GOT3 (cell line): ENCODE measurements around the gene IQCK.

ENCODE experiments used
- DNase-seq: peaks from one replicate; lab custom pipeline; 2025; ENCODE audit warnings: mixed read lengths; lab: John Stamatoyannopoulos, UW

The IQCK gene

DNA sequence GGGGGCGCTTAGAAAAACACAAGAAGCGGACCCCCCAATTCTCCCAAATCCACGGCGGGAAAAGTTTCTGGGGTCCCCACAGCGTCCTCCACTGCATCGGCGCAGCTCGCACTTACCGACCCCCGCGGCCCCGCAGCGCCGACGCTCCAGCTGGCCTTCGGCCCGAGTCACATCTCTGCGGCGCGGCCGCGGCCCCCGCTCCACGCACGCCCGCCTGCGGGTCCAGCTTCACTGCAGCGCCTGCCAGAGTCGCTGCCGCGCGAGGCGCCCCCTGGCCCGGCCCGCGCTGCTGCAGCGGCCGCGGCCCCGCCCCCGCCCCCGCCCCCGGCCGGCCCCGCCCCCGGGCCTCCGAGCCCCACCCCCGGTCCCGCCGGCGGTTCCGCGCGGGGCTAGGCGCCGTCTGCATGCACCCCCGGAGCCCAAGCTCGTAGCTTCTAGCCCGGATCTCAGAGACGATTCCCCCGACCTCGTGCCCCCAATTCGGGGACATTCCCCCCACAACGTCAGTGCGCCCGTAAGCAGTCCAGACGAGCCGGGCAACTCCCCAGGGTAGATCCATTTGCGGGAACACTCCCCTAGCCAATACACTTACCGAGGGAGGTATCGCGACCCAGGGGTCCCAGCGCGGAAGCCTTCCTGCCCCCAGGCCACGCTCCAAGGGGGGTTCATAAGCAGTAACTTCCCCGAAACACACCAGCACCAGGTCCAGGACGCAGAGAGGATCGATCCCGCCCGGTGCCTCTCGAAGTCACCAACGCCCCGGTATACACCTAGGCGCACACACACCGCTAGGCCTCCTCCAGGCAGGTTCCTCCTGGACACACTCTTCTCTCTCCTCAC, 166.8 kb downstream of the IQCK start, which contains the start of gene GPRC5B:
GPRC5B (minus strand) TSS at position 238 of the 840 bp plus-strand sequence. CDS start 12,003 bp downstream, outside the sequence.
- DNase-seq = no peak

DNA sequence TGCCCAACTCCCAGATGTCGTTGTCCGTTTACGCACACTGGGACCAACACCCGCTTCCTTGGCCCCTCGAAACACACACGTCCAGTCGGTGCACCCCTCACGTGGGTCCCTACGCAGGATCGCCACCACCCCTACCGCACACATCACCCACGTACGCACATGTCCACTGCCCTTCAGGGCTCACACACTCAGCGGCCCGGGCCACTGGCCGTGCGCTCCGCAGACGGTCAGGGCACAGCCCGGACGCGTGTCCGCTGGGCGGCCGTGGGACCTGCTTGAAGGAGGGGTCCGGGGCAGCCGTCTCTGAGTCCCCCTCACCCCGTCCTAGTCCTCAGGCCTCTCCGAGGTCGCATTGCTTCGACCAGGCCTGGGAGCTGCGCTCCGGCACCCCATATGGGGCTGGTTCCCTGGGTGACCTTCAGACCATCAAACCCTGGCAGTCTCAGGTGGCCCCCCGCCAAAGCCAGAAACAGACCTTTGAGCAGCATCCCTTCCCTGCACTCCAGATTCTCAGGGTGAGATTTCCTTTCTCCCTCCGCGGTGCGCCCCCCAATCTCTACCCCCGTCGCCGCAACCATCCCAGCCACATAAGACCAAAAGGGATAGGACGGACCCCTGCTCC, 167.5 kb downstream of the IQCK start:
- no peak for DNase-seq

DNA sequence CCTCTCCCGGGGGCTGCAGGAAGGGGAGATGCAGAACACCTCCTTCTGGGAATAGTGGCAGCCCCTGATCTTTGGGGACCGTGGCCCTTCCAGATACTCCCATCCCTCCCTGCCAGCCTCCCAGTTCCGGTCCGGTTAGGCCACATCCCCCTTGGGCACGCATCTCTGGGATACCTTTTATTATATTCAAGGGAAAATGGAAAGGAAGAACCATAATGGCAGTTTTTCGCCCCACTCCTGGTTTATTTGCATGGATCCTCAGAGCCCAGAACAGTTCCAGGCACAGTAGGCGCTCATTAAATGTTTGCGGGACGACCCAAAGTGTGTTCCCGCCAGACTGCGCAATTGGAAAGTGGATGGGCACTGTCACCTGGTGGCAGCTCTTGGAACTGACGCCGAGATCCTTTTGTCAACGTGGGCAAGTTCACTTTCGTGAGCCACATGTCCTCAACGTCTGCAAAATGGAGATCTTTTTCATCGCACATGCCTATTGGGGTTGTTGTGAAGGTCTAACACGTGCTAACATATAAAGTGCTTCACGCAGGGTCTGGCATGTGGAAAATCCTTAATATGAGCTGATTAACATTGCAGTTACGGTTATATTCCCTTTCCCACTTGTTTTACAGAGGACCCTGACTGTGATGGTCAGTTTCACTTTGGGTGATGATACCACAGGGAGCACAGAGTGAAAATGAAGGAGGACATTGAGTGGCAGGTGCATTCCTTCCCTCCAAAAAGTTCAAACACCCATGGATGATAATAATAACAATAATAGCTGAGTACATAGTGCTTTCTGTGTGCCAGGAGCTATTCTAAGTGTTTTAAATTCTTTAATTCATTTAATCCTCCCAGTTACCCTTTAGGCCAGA, 168.2 kb downstream of the IQCK start:
- no peak for DNase-seq

DNA sequence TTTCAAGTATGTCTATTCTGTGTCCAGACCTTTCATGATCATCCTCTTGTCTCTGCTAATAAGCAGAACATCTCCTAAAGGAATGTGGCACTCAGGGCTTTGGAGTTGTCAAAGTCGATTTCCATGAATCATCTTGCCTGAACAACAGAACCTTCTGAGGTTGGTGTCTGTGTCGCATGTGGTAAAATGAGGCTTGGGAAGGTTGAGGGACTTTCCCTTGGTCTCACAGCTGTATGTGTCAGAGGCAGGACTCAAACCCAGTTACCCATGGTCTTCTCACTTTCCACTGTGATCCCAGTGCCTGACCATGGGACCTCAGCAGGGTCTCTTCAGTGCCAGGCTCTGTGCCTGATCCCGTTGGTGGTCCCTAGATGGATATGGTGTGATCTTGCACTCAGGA, 170.8 kb downstream of the IQCK start:
- no peak for DNase-seq

DNA sequence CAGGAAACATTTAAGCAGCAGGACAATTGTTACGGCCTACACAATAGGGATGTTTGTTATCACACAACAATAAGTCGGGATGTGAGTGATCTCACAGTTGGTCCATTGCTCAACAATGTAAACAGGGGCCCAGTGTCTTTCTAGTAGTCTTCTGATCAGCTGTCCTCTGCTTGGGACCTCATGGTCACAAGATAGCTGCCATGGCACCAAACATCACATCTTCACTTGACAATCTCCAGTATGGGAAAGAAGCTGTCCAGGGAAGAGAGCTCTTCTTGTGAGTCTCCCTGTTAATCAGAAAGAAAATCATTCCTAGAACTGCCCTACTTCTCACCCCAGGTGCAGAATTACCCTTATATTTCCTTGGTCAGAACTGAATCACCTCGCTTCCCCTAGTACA, 172.8 kb downstream of the IQCK start:
- DNase-seq = no peak

DNA sequence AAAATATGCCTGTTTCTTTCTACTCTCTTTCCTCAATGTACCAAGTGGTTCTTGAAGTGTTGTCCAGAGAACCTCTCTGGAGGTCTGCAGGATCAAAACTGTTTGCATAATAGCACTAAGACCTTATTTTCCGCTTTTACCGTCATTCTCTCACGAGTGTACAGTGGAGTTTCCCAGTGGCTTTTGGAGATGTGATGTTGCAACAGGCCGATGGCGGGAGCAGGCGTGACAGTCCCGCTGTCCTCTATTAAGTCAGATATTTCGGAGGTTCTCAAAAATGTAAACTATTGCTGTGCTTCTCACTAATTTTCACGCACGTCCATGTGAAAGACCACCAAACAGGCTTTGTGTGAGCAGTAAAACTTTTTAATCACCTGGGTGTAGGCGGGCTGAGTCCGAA, 174.8 kb downstream of the IQCK start:
- no peak for DNase-seq

DNA sequence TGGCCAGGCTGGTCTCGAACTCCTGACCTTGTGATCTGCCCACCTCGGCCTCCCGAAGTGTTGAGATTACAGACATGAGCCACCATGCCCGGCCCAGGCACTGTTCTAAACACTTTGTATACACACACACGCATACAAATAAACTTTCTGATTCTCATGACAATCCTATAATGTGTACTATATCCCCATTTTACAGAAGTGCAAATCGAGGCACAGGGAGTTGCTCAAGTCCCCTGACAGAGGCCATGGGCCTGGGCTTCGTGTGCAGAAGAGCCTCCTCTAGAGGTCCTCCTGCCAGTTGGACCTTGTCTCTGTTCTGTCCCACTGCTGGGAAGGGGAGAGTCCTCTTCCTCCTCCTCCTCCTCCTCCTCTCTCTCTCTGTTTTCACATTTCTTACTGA, 176.5 kb downstream of the IQCK start:
- no peak for DNase-seq

DNA sequence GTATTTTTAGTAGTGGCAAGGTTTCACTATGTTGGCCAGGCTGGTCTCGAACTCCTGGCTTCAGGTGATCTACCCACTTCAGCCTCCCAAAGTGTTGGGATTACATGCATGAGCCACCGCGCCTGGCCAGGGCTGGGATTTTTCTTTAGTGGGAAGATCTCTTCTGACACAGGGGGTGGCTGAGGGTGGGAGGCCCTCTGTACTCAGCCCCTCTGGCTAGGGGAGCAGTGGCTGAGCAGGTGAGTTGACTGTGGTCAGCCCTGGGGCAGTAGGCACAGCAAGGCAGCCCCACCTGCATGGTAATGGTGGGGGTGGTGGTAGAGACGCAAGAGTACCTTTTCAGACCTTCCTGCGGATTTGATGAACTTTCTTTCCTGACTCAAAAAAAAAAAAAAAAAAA, 178.9 kb downstream of the IQCK start:
- DNase-seq = no peak

DNA sequence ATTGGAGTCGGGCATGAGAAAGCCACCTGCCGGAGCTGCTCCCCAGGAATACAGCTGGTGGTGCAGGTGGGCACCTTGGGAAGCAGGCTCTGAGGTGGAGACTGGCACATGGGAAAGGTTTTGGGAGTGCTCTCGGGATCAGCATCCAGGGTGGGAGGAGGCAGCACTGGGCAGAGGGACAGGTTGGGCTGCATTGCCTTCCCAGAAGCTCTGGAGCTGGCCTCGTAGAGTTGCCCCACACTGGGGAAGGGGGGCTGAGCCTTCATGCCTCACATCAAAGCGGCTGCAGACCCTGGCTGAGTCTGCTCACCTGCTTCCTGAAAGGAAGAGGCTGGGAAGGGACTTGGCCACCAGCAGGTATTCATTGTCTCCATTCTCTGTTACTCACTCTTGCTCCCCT, 180.1 kb downstream of the IQCK start:
- DNase-seq = no peak

DNA sequence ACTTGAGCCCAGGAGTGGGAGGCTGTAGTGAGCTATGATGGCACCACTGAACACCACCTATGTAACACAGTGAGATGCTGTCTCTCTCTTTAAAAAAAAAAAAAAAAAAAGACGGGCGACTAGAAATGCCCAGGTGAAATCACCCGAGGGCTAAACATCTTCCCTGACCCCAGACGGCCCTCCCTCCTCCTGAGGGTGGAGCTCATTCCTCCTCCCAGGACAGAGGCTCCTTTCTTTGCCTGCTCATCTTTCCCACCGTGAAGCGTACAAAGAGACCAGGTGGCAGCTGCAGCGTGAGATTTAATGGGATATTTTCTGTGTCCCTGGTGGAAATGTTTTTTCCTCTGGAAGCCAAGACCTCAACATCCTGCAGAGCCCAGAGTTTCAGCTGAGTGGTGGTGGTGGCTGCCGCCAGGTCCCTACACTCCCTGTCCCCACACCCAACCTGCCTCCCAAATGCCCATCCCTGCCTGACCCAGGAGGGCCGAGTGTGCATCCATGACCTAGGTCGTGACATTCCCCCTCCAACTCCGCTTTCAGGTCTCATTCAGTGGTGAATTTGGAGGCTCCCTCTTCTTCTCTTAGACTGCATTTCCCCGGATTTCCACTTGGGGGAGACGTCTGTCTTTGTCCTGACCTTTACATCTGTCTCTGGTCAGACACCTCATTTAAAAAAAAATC, 181.0 kb downstream of the IQCK start:
- no peak for DNase-seq

DNA sequence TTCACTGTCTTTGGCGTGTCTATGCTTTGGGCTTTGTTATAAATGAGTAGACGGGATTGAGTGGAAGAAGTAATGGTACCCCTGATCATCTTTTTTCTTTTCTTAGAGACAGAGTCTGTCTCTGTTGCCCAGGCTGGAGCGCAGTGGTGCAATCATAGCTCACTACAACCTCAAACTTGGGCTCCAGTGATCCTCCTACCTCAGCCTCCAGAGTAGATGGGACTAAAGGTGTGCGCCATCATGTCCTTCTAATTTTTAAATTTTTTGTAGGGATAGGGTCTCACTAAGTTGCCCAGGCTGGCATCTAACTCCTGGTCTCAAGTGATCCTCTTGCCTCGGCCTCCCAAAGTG, 181.5 kb downstream of the IQCK start:
- DNase-seq = no peak

DNA sequence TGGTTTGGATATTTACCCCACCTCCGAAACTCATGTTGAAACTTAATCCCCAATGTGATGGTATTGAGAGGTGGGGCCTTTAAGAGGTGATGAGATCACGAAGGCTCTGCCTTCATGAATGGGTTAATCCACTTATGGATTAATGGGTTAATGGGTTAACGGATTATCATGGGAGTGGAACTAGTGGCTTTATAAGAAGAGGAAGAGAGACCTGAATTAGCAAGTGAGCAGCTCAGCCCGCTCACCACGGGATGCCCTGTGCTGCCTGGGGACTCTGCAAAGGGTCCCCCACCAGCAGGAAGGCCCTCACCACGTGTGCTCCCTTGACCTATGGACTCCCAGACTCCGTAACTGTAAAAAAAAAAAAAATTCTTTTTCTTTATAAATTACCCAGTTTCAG, 183.1 kb downstream of the IQCK start:
- DNase-seq = no peak

DNA sequence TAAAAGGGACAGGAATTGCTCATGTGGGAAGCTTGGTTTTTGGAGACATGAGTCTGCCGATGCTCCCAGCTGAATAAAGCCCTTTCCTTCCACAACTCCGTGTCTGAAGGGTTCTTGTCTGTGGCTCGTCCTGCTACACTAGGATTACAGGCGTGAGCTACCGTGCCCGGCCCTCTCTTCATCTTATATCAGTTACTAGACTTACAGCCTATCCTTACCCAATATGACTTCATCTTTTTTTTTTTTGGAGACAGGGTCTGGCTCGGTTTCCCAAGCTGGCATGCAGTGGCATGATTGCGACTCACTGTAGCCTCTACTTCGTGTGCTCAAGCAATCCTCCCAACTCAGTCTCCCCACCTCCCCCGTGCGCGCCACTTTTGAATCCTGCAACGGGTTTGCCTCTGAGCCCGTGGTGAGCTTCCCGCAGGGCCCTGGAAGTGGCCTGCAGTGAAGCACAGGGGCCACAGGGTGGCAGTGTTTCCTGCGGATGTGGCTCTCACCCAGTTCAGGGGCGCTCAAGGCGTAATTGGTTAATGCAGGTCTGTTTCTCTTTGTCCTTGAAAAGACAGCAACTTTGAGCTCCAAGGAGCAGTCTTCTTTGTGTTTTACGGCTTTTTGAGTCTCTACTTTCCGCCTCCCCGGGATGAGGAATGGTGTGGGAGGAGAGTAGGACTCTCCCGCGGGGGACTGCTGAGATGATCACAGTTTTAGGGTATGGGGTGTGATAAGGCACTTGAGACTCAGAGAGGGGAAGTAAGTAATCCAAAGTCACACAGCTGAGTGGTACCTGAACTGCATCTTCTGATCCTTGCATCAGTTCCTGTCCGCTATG, 189.3 kb downstream of the IQCK start:
- peak; percentile 35 for DNase-seq
